HepG2 (cell line): Measurements from ENCODE around the gene GCLC. TPM values are rescaled to one million over a fixed set of nuclear protein-coding genes. Genes with fewer than 3 reads are reported as not detected.

Experiments used
- CENPX ChIP-seq: sonication (generic); formaldehyde crosslinking; IDR thresholded peaks from 2 replicates; pipeline ENCODE4 v1.9.0; 2021; ENCODE audit warnings: mild to moderate bottlenecking, missing genetic modification reagents, moderate library complexity
- HOXA5 ChIP-seq: sonication (generic); formaldehyde crosslinking; IDR thresholded peaks from 2 replicates; pipeline ENCODE4 v1.4.0; 2020; ENCODE audit warnings: missing genetic modification reagents
- MAFK ChIP-seq, 2 experiments: IDR thresholded peaks in 1 of 2; conservative IDR thresholded peaks in 1 of 2; 2 replicates each; pipeline ENCODE4 v1.6.1; 2011; ENCODE audit warnings: improper control_type of control experiment in 2 of 2, low read length in 2 of 2
- MZF1 ChIP-seq: sonication (generic); formaldehyde crosslinking; IDR thresholded peaks from 2 replicates; pipeline ENCODE4 v1.8.1; 2023; ENCODE audit warnings: mild to moderate bottlenecking, missing genetic modification reagents, borderline replicate concordance
- NFATC3 ChIP-seq: sonication (generic); formaldehyde crosslinking; IDR thresholded peaks from 2 replicates; pipeline ENCODE4 v1.5.1; 2020; ENCODE audit warnings: mild to moderate bottlenecking, missing genetic modification reagents
- NR2F2 ChIP-seq: IDR thresholded peaks from 2 replicates; pipeline ENCODE4 v1.6.1; 2012; ENCODE audit warnings: low read depth, inconsistent platforms, borderline replicate concordance
- SMARCC2 ChIP-seq: fragments of 450-650 bp; IDR thresholded peaks from 2 replicates; pipeline ENCODE4 v1.6.1; 2017; ENCODE audit warnings: antibody characterized with exemption, mild to moderate bottlenecking
- SSRP1 ChIP-seq: IDR thresholded peaks from 2 replicates; pipeline ENCODE4 v1.6.1; 2016; ENCODE audit warnings: control low read depth
- ZFP36L2 ChIP-seq: sonication (generic); formaldehyde crosslinking; IDR thresholded peaks from 2 replicates; pipeline ENCODE4 v1.4.0; 2020; ENCODE audit warnings: missing genetic modification reagents
- polyA plus RNA-seq, 8 experiments: library from polyadenylated mRNA; depleted of rRNA in 3 of 8; stranded (reverse) in 7 of 8; unstranded in 1 of 8; fragments of >200 nt; fragmentation: Illumina TruSeq in 4 of 8; extraction: Trizol in 4 of 8; gene quantifications; 2 replicates each; pipeline versions ENCODE4 v1.2.1 to v1.2.3, GENCODE V29; 2011 to 2016; ENCODE audit warnings: low read depth in 4 of 8, missing spikeins in 1 of 8, mixed read lengths in 1 of 8; ENCODE audit not compliant: insufficient read depth in 1 of 8
- total RNA-seq, 5 experiments: library from RNA; depleted of rRNA; stranded (reverse); fragments of >200 nt; fragmentation: Illumina TruSeq; extraction: Trizol; gene quantifications; 2 replicates each; pipeline ENCODE4 v1.2.3, GENCODE V29; 2016; ENCODE audit warnings: low read depth in 1 of 5
- TF ChIP-seq, protein P1 (sequence below): sonication (generic); formaldehyde crosslinking; IDR thresholded peaks from 2 replicates; pipeline ENCODE4 v1.9.0; 2022; ENCODE audit warnings: low read depth, missing genetic modification reagents
- TF ChIP-seq, protein P2 (sequence below): sonication (generic); formaldehyde crosslinking; IDR thresholded peaks from 2 replicates; pipeline ENCODE4 v1.8.0; 2022; ENCODE audit warnings: low read depth, missing genetic modification reagents
- TF ChIP-seq, protein P3 (sequence below): IDR thresholded peaks from 2 replicates; pipeline ENCODE4 v1.6.1; 2016; ENCODE audit warnings: control low read depth
- TF ChIP-seq, protein P4 (sequence below): IDR thresholded peaks from 2 replicates; pipeline ENCODE4 v1.6.1; 2016; ENCODE audit warnings: mild to moderate bottlenecking, missing biosample characterization, missing genetic modification reagents
- TF ChIP-seq, protein P5 (sequence below): sonication (generic); formaldehyde crosslinking; conservative IDR thresholded peaks from 2 replicates; pipeline ENCODE4 v1.8.0; 2022; ENCODE audit warnings: missing genetic modification reagents
- TF ChIP-seq, protein P6 (sequence below): sonication (generic); formaldehyde crosslinking; IDR thresholded peaks from 2 replicates; pipeline ENCODE4 v1.5.0; 2020; ENCODE audit warnings: mild to moderate bottlenecking, missing genetic modification reagents, borderline replicate concordance
- TF ChIP-seq, protein P7 (sequence below): sonication (generic); formaldehyde crosslinking; IDR thresholded peaks from 2 replicates; pipeline ENCODE4 v1.4.0; 2020; ENCODE audit warnings: missing genetic modification reagents, borderline replicate concordance

GCLC gene
- total and polyA plus RNA-seq, 2 of the 13 experiments (the other 11 are each of a cell fraction or from before 2014, with no cell fraction given) = 35.3 to 84.6 TPM

DNA sequence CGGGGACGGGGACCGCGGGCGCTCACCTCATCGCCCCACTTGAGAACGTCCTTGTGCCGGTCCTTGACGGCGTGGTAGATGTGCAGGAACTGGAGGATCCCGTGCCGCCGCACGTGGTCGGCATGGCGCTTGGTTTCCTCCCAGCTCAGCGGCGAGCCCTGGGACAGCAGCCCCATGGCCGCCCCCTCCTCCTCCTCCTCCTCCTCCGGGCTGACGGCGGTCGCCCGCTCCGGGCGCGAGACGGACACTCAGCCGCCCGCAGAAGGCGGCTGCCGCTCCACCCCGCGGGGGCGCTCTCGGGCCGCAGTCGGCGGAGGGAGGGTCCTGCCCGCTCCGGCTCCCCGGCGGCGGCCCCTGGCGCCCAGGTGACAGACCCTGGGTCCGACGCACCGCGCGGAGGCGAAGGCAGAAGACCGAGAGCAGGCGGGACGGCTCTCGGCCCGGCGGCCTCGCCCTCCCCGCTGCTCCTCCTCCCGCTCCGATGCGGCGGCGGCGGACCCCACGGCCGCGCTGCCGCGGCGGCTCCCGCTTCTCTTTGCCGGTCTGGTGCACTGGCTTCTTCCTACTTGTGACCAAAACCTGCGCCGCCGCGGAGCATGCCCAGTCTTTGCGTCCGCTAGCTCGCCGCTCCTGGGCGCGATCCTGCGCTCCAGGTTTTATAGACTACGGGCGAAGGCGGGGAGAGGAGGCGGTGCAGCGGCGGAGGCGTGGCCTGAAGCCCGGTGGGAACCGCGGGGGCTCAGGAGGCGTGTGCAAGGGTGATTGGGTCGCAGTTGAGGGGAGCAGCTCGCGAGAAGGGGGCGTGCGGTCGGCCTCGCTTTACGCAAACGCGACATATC, at the start of gene GCLC (continued):
- TF ChIP-seq, protein P1, sequence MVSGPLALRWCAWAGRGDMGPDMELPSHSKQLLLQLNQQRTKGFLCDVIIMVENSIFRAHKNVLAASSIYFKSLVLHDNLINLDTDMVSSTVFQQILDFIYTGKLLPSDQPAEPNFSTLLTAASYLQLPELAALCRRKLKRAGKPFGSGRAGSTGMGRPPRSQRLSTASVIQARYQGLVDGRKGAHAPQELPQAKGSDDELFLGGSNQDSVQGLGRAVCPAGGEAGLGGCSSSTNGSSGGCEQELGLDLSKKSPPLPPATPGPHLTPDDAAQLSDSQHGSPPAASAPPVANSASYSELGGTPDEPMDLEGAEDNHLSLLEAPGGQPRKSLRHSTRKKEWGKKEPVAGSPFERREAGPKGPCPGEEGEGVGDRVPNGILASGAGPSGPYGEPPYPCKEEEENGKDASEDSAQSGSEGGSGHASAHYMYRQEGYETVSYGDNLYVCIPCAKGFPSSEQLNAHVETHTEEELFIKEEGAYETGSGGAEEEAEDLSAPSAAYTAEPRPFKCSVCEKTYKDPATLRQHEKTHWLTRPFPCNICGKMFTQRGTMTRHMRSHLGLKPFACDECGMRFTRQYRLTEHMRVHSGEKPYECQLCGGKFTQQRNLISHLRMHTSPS (CRISPR knock-in tag) = peak; percentile 68
- TF ChIP-seq MAFK (conservative IDR thresholded peaks at IDR 0.05 in 1 of 2, IDR thresholded peaks at IDR 0.05 in 1 of 2; ENCODE audit: low read length in 2 of 2) = no peak
- TF ChIP-seq HOXA5 (CRISPR knock-in tag) = peak; percentile 90
- TF ChIP-seq MZF1 (CRISPR knock-in tag) = no peak; the same call in 1 of the 2 replicates
- 0 out of 2 replicates have a peak, but pooled peaks have one; percentile 51 for TF ChIP-seq SSRP1 (CRISPR knock-in tag)
- no peak for TF ChIP-seq SMARCC2
- TF ChIP-seq NR2F2 = peak; percentile 28; the same call in 1 of the 2 replicates
- peak; percentile 16; the same call in 1 of the 2 replicates for TF ChIP-seq ZFP36L2 (CRISPR knock-in tag)
- TF ChIP-seq, protein P2, sequence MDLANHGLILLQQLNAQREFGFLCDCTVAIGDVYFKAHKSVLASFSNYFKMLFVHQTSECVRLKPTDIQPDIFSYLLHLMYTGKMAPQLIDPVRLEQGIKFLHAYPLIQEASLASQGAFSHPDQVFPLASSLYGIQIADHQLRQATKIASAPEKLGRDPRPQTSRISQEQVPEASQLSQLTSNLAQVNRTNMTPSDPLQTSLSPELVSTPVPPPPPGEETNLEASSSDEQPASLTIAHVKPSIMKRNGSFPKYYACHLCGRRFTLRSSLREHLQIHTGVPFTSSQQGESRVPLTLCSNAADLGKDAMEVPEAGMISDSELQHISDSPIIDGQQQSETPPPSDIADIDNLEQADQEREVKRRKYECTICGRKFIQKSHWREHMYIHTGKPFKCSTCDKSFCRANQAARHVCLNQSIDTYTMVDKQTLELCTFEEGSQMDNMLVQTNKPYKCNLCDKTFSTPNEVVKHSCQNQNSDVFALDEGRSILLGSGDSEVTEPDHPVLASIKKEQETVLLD (CRISPR knock-in tag) = peak; percentile 84
- TF ChIP-seq, protein P3, sequence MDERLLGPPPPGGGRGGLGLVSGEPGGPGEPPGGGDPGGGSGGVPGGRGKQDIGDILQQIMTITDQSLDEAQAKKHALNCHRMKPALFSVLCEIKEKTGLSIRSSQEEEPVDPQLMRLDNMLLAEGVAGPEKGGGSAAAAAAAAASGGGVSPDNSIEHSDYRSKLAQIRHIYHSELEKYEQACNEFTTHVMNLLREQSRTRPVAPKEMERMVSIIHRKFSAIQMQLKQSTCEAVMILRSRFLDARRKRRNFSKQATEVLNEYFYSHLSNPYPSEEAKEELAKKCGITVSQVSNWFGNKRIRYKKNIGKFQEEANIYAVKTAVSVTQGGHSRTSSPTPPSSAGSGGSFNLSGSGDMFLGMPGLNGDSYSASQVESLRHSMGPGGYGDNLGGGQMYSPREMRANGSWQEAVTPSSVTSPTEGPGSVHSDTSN (CRISPR knock-in tag) = no peak
- TF ChIP-seq, protein P4, sequence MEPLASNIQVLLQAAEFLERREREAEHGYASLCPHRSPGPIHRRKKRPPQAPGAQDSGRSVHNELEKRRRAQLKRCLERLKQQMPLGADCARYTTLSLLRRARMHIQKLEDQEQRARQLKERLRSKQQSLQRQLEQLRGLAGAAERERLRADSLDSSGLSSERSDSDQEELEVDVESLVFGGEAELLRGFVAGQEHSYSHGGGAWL (CRISPR knock-in tag) = peak; percentile 72; the same call in 1 of the 2 replicates
- TF ChIP-seq, protein P5, sequence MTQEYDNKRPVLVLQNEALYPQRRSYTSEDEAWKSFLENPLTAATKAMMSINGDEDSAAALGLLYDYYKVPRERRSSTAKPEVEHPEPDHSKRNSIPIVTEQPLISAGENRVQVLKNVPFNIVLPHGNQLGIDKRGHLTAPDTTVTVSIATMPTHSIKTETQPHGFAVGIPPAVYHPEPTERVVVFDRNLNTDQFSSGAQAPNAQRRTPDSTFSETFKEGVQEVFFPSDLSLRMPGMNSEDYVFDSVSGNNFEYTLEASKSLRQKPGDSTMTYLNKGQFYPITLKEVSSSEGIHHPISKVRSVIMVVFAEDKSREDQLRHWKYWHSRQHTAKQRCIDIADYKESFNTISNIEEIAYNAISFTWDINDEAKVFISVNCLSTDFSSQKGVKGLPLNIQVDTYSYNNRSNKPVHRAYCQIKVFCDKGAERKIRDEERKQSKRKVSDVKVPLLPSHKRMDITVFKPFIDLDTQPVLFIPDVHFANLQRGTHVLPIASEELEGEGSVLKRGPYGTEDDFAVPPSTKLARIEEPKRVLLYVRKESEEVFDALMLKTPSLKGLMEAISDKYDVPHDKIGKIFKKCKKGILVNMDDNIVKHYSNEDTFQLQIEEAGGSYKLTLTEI (CRISPR knock-in tag) = no peak
- no peak for TF ChIP-seq NFATC3 (CRISPR knock-in tag)
- no peak for TF ChIP-seq CENPX
- TF ChIP-seq, protein P6, sequence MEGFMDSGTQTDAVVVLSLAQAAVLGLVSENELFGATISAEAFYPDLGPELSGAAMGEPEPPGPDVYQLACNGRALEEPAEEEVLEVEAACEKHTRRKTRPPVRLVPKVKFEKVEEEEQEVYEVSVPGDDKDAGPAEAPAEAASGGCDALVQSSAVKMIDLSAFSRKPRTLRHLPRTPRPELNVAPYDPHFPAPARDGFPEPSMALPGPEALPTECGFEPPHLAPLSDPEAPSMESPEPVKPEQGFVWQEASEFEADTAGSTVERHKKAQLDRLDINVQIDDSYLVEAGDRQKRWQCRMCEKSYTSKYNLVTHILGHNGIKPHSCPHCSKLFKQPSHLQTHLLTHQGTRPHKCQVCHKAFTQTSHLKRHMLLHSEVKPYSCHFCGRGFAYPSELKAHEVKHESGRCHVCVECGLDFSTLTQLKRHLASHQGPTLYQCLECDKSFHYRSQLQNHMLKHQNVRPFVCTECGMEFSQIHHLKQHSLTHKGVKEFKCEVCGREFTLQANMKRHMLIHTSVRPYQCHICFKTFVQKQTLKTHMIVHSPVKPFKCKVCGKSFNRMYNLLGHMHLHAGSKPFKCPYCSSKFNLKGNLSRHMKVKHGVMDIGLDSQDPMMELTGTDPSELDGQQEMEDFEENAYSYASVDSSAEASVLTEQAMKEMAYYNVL (CRISPR knock-in tag) = peak; percentile 44; the same call in 1 of the 2 replicates
- TF ChIP-seq, protein P7, sequence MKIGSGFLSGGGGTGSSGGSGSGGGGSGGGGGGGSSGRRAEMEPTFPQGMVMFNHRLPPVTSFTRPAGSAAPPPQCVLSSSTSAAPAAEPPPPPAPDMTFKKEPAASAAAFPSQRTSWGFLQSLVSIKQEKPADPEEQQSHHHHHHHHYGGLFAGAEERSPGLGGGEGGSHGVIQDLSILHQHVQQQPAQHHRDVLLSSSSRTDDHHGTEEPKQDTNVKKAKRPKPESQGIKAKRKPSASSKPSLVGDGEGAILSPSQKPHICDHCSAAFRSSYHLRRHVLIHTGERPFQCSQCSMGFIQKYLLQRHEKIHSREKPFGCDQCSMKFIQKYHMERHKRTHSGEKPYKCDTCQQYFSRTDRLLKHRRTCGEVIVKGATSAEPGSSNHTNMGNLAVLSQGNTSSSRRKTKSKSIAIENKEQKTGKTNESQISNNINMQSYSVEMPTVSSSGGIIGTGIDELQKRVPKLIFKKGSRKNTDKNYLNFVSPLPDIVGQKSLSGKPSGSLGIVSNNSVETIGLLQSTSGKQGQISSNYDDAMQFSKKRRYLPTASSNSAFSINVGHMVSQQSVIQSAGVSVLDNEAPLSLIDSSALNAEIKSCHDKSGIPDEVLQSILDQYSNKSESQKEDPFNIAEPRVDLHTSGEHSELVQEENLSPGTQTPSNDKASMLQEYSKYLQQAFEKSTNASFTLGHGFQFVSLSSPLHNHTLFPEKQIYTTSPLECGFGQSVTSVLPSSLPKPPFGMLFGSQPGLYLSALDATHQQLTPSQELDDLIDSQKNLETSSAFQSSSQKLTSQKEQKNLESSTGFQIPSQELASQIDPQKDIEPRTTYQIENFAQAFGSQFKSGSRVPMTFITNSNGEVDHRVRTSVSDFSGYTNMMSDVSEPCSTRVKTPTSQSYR = no peak; the same call in 1 of the 2 replicates
